GM12864 (cell line): ENCODE results near the gene IQGAP2.

ENCODE experiments used
- DNase-seq: peaks from one replicate; pipeline ENCODE4 v3.0.0-alpha.2; 2011; ENCODE audit warnings: low read depth
- H3K4me3 ChIP-seq: 2 replicates; pipeline ENCODE4 v1.5.1; 2011; ENCODE audit warnings: mild to moderate bottlenecking, low read depth, low read length, control low read depth
- TF ChIP-seq, protein P1 (sequence below): IDR thresholded peaks from 2 replicates; pipeline ENCODE4 v1.5.1; 2011; ENCODE audit warnings: low read depth, mild to moderate bottlenecking, moderate library complexity, low read length, control low read depth, inconsistent platforms; ENCODE audit errors: missing control alignments

The IQGAP2 gene

GRCh38 chr5:76667495-76667894 lies 264.4 kb downstream of the IQGAP2 start:
- H3K4me3 ChIP-seq: no peak overlapping the region
- DNase-seq: no peak
- TF ChIP-seq, protein P1, sequence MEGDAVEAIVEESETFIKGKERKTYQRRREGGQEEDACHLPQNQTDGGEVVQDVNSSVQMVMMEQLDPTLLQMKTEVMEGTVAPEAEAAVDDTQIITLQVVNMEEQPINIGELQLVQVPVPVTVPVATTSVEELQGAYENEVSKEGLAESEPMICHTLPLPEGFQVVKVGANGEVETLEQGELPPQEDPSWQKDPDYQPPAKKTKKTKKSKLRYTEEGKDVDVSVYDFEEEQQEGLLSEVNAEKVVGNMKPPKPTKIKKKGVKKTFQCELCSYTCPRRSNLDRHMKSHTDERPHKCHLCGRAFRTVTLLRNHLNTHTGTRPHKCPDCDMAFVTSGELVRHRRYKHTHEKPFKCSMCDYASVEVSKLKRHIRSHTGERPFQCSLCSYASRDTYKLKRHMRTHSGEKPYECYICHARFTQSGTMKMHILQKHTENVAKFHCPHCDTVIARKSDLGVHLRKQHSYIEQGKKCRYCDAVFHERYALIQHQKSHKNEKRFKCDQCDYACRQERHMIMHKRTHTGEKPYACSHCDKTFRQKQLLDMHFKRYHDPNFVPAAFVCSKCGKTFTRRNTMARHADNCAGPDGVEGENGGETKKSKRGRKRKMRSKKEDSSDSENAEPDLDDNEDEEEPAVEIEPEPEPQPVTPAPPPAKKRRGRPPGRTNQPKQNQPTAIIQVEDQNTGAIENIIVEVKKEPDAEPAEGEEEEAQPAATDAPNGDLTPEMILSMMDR: no peak

- no peak overlapping the region for H3K4me3 ChIP-seq
- DNase-seq: no peak
- TF ChIP-seq, protein P1: no peak
Measured at GRCh38 chr5:76669245-76669644, 266.2 kb downstream of the IQGAP2 start.

GRCh38 chr5:76670508-76670907 lies 267.4 kb downstream of the IQGAP2 start:
- TF ChIP-seq, protein P1: no peak
- DNase-seq: no peak
- no peak overlapping the region for H3K4me3 ChIP-seq

DNA sequence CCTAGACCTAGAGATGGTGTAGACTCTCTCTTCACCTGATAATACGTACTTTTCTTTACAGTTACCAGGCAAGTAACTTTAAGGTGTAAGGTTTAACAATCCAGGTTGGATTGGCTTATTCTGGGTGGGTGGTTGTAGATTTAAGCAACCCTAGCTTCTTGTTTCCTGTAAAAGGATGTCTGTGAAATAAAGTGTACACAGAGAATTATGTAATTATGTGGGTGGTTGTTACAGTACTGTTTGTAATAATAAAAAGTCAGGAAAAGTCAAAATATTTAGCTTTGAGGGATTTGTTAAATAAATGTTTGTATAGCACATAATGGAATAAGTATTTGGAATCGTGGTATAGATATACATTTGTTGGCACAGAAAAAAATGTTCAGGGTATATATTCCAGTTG lies 269.2 kb downstream of the IQGAP2 start:
- TF ChIP-seq, protein P1: no peak
- DNase-seq: no peak

GRCh38 chr5:76673125-76673524 lies 270.0 kb downstream of the IQGAP2 start:
- no peak overlapping the region for H3K4me3 ChIP-seq
- no peak for DNase-seq
- TF ChIP-seq, protein P1: no peak

More for the DNA sequence above, 269.2 kb downstream of the IQGAP2 start:
- H3K4me3 ChIP-seq: no peak overlapping the region

GRCh38 chr5:76674330-76675066 lies 271.4 kb downstream of the IQGAP2 start:
- TF ChIP-seq, protein P1: no peak
- H3K4me3 ChIP-seq: no peak overlapping the region
- no peak for DNase-seq

GRCh38 chr5:76675364-76675763 lies 272.3 kb downstream of the IQGAP2 start:
- TF ChIP-seq, protein P1: no peak
- DNase-seq: no peak
- H3K4me3 ChIP-seq: no peak overlapping the region
